ENCODE measurements around the gene FAM50B.

Gene FAM50B, protein sequence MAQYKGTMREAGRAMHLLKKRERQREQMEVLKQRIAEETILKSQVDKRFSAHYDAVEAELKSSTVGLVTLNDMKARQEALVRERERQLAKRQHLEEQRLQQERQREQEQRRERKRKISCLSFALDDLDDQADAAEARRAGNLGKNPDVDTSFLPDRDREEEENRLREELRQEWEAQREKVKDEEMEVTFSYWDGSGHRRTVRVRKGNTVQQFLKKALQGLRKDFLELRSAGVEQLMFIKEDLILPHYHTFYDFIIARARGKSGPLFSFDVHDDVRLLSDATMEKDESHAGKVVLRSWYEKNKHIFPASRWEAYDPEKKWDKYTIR

GRCh38 chr6:3848925-3849605 lies at the start of gene FAM50B:
Gene FAM50B, plus strand, starts transcription at chr6:3849373. Its CDS starts 439 bp downstream, at chr6:3849812.
- peak within 1 kb of the TSS; percentile 39 for H3K27ac ChIP-seq
- no peak for DNase-seq (ENCODE audit: low read depth, low spot score)

DNA sequence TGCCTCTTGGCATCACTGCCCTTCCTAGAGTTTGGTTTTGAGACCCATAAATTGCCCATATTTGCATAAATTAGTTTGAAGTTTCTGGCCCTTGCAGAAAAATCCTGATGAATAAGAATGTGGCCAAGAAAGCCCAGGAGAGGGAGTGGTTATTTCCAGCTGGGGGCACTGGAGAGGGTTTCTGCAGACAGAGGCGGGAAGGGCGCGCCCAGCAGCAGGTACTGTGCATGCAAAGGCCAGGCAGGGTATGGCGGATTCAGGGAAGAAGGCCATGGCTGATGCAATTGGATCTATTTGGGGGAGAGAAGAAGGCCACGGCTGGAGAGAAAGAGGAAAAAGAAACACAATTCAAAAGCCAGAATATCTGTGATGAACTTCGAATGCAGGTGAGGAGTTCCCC lies 49.5 kb upstream of the FAM50B start:
- no peak for DNase-seq (ENCODE audit: low read depth, low spot score)
- H3K27ac ChIP-seq, result no peak overlapping the region

- DNase-seq (ENCODE audit: low read depth, low spot score), result no peak
- H3K27ac ChIP-seq, result no peak overlapping the region
Measured at GRCh38 chr6:3800850-3801591, 48.2 kb upstream of the FAM50B start.

DNA sequence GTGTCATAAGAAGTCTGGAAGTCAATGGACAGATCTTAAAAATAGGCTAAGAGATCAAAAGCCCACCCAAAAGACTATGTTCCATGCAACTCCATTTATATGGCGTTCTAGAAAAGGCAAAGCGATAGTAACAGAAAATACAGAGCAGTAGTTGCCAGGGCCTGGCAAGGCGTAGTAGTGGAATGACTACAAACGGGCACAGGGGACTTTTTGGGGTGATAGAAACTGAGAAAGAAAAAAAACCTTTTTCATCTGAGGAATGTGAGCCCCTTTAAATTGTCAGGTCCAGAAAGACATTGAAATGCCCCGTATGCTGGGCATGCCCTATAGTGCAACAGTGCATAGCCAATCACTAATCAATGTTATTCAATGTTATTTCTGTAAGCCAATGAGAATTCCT lies 47.2 kb upstream of the FAM50B start:
- DNase-seq (ENCODE audit: low read depth, low spot score), result no peak
- no peak overlapping the region for H3K27ac ChIP-seq

GRCh38 chr6:3803627-3804468 lies 45.3 kb upstream of the FAM50B start:
- DNase-seq (ENCODE audit: low read depth, low spot score), result peak; percentile 92
- peak overlapping the region; percentile 98 for H3K27ac ChIP-seq

DNA sequence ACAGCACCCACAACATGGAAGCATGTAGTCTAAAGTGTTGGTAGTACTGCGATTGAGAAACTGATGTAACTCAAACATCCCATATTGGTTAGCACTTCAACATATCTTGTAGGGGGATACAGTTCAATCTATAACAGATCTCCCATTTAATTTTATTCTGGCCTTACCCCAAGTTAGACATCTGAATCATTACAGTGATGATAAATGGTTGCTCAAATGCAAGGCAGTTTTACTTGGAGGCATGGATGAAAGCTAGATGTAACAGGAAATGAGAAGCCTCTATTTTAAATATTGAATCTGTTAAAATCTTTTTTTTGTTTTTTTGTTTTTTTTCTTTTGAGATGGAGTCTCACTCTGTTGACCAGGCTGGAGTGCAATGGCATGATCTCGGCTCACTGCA lies 44.2 kb upstream of the FAM50B start:
- DNase-seq (ENCODE audit: low read depth, low spot score), result no peak
- H3K27ac ChIP-seq, result peak overlapping the region; percentile 98

- DNase-seq (ENCODE audit: low read depth, low spot score), result no peak
- H3K27ac ChIP-seq, result peak overlapping the region; percentile 98
Measured at GRCh38 chr6:3805448-3806123, 43.6 kb upstream of the FAM50B start.

- no peak for DNase-seq (ENCODE audit: low read depth, low spot score)
- peak overlapping the region; percentile 98 for H3K27ac ChIP-seq
Measured at GRCh38 chr6:3806169-3806922, 42.8 kb upstream of the FAM50B start.

- peak overlapping the region; percentile 63 for H3K27ac ChIP-seq
- no peak for DNase-seq (ENCODE audit: low read depth, low spot score)
Measured at GRCh38 chr6:3808199-3808598, 41.0 kb upstream of the FAM50B start.

GRCh38 chr6:3808759-3809514 lies 40.2 kb upstream of the FAM50B start:
- peak overlapping the region; percentile 63 for H3K27ac ChIP-seq
- DNase-seq (ENCODE audit: low read depth, low spot score), result no peak

DNA sequence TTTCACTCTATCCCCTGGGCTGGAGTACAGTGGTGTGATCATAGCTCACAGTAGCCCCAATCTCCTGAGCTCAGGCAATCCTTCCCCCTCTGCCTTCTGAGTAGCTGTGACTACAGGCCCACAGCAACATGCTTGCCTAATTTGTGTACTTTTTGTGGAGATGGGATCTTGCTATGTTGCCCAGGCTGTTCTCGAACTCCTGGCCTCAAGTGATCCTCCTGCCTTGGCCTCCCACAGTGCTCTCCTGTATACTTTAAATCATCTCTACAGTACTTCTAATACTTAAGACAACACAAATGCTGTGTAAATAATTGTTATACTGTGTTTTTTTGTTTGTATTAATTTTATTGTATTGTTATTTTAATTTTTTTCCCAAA lies 39.7 kb upstream of the FAM50B start:
- DNase-seq (ENCODE audit: low read depth, low spot score), result no peak
- H3K27ac ChIP-seq, result no peak overlapping the region

DNA sequence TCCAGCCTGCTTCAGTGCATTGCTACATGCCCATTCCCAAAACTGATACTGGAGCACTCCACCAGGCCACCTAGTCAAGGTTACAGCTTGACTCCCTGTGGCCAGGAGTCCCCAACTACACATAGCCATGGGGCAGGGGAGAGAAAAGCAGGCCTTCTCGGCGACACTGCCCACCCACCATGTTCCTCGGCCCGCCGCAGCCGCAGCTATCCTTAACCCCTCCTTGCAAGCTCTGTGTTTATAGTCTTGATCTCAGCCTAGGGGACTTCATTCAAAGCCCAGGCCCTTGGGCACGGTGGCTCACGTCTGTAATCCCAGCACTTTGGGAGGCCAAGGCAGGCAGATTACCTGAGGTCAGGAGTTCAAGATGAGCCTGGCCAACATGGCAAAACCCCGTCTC lies 39.2 kb upstream of the FAM50B start:
- no peak for DNase-seq (ENCODE audit: low read depth, low spot score)
- H3K27ac ChIP-seq, result no peak overlapping the region

GRCh38 chr6:3811191-3811590 lies 38.0 kb upstream of the FAM50B start:
- no peak overlapping the region for H3K27ac ChIP-seq

DNA sequence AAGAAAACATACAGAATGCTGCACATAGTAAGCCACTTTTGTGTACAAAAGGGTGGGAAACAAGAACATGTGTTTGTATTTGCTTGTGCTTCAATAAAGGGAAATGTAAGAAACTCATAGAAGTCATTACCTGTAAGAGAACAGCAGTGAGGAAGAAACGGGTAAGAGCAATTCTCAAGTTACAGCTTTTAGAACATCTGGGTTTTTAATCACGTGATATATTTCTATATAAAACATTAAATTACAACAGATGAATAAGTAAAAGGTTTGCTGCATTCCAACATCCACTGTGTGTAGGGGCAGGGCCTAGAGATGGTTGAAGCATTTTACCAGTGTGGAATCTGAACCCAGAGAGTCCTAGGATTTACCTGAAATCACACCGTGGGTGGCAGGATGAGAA lies 36.6 kb upstream of the FAM50B start:
- H3K27ac ChIP-seq, result no peak overlapping the region
- DNase-seq (ENCODE audit: low read depth, low spot score), result no peak

More at GRCh38 chr6:3811191-3811590, 38.0 kb upstream of the FAM50B start:
- no peak for DNase-seq (ENCODE audit: low read depth, low spot score)

GRCh38 chr6:3813150-3813780 lies 35.9 kb upstream of the FAM50B start:
- no peak for DNase-seq (ENCODE audit: low read depth, low spot score)
- H3K27ac ChIP-seq, result no peak overlapping the region

DNA sequence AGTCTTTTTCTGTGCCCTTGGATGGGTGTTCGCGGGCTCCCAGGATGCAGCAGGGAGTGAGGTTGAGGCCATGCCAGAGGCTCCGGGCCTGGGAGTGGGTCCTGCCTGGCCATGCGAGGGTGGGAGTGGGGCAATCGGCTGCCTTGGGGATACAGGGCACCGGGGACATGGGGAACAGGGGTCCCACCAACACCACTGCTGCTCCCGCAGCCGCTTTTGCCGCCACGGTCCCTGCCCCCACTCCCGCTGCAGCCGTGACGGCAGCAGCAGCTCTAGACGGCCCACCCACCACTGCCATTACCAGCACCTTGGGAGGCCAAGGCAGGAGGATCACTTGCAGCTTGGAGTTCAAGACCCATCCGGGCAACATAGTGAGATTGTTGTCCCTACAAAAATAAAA lies 35.3 kb upstream of the FAM50B start:
- no peak overlapping the region for H3K27ac ChIP-seq
- DNase-seq (ENCODE audit: low read depth, low spot score), result no peak

DNA sequence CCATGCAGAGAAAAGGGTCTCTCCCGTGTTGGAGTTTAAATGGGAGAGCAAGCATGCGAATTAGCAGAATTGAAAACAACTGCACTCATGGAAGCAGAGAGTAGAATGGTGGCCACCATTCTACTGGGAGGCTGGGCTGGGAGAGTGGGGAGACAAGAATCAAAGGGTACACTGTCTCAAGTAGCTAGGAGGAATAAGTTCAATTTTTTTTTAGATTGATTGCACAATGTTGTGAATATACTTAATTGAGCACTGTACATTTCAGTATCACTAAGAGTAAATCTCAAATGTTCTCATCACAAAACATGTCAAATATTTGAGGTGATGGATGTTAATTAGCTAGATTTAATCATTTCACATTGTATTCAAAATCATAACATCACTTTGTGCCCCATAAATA lies 34.6 kb upstream of the FAM50B start:
- no peak for DNase-seq (ENCODE audit: low read depth, low spot score)
- no peak overlapping the region for H3K27ac ChIP-seq

DNA sequence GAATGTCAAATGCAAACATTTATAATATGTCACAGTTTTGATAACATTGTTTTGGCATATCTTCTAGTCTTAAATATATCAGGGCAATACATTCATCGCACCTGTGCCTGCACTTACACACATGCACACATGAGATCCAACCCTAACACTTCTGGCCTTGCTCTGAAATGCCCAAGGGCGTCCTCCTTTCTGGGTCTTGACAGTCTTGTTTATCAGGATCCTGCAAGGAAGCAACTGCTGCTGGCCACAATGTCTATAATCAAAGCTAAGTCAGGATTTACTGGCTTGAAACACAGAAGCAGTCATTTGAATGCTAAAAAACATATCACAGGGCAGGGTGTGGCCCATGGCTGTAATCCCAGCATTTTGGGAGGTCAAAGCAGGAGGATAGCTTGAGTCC lies 32.9 kb upstream of the FAM50B start:
- DNase-seq (ENCODE audit: low read depth, low spot score), result no peak
- H3K27ac ChIP-seq, result no peak overlapping the region
